AG04449 (cell line): ENCODE results near the gene DPP3.

ENCODE experiments used
- CTCF ChIA-PET: fragments of 350-600 bp; formaldehyde crosslinking; extraction: SDS; loops from one replicate; lab custom pipeline; 2021; ENCODE audit warnings: antibody characterized with exemption; lab: Yijun Ruan, JAX
- POLR2A ChIA-PET: fragments of 400-600, 350-600 bp; formaldehyde crosslinking; extraction: SDS; loops from one replicate; lab custom pipeline; 2020; ENCODE audit warnings: antibody characterized with exemption, inconsistent platforms; lab: Yijun Ruan, JAX
- DNase-seq: peaks from one replicate; pipeline ENCODE4 v3.0.0-alpha.2; 2010; ENCODE audit warnings: low read depth, low spot score
- H3K4me3 ChIP-seq: 2 replicates; pipeline ENCODE4 v1.5.1; 2011; ENCODE audit warnings: low read depth, mild to moderate bottlenecking, control low read depth, low read length
- TF ChIP-seq, protein P1 (sequence below): IDR thresholded peaks from one replicate; pipeline ENCODE4 v1.5.1; 2011; ENCODE audit warnings: mild to moderate bottlenecking, moderate library complexity, low read length, control low read depth, inconsistent platforms; ENCODE audit not compliant: insufficient read depth; ENCODE audit errors: missing control alignments

DPP3 gene

GRCh38 chr11:66473608-66474515 lies 6.4 kb upstream of the DPP3 start:
- H3K4me3 ChIP-seq = no peak overlapping the region
- ChIA-PET CTCF (no interaction called here), POLR2A (interaction anchor here (0.6 kb wide), 1 partner anchor 473 kb away, joined by 4 read pairs; no protein-coding TSS in a partner anchor)
- TF ChIP-seq, protein P1, sequence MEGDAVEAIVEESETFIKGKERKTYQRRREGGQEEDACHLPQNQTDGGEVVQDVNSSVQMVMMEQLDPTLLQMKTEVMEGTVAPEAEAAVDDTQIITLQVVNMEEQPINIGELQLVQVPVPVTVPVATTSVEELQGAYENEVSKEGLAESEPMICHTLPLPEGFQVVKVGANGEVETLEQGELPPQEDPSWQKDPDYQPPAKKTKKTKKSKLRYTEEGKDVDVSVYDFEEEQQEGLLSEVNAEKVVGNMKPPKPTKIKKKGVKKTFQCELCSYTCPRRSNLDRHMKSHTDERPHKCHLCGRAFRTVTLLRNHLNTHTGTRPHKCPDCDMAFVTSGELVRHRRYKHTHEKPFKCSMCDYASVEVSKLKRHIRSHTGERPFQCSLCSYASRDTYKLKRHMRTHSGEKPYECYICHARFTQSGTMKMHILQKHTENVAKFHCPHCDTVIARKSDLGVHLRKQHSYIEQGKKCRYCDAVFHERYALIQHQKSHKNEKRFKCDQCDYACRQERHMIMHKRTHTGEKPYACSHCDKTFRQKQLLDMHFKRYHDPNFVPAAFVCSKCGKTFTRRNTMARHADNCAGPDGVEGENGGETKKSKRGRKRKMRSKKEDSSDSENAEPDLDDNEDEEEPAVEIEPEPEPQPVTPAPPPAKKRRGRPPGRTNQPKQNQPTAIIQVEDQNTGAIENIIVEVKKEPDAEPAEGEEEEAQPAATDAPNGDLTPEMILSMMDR = no peak
- DNase-seq = no peak

- ChIA-PET CTCF (interaction anchor here (0.9 to 5.8 kb wide), 3 partner anchors 6 to 67 kb away, joined by 3 to 66 read pairs (median 3); partner anchors contain the start of gene PELI3), POLR2A (no interaction called here)
- no peak overlapping the region for H3K4me3 ChIP-seq
- no peak for DNase-seq
- TF ChIP-seq, protein P1 = no peak
Observed at GRCh38 chr11:66475349-66476172, 4.7 kb upstream of the DPP3 start.

DNA sequence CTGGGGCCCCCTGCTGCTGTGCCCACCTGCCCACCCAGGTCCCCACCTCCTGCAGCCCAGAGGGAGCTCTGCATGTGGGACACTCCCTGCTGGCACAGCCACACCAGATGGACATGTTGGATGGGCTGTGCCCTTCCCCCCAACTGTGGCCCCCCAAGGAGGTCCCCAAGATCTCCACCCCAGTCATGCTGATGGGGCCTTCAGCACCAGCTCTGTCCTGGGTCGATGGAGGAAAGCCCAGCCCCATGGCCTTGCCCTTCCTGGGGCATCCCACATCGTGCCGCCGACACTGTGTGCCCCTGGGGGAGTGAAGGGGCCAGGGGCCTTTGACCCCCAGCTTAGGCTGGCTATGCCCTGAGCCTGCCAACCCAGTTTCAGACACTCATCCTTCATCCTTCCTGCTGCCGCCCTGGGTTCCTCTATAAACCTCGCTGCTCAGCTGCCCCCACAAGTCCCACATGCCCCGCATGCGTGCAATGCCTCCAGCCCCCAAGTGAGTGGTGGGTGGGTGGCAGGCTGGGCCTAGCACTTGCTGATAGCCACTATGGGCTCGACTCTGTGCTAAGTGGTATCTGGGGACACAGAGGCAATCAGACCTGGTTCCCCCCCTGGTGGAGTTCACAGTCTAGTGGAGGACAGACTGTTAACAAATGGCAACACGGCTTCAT lies 3.9 kb upstream of the DPP3 start:
- ChIA-PET CTCF (interaction anchor here (0.9 to 5.8 kb wide), 3 partner anchors 7 to 68 kb away, joined by 3 to 66 read pairs (median 3); partner anchors contain the start of gene PELI3), POLR2A (no interaction called here)
- DNase-seq = no peak
- TF ChIP-seq, protein P1 = no peak
- H3K4me3 ChIP-seq = no peak overlapping the region

DNA sequence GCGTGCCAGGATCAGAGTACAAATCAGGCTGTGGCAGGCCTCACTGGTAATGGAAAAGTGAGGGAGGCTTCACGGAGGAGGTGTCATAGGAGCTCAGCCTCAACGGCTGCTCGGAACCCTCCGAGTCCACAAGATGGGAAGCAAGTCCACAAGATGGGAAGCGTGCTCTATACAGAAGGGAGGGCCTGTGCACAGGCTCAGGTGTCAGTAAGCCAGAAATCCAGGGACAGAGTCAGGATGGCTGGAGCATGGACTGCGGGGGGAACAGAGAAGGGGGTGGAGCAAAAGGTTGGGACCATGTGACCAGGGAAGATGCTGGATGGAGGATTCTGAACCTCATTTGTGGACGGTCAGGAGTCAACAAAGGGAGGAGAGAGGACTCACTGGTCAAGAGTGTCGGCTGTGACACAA lies 3.4 kb upstream of the DPP3 start:
- no peak for DNase-seq
- TF ChIP-seq, protein P1 = no peak
- ChIA-PET POLR2A (no interaction called here), CTCF (interaction anchor here (0.9 to 5.8 kb wide), 3 partner anchors 8 to 69 kb away, joined by 3 to 66 read pairs (median 3); partner anchors contain the start of gene PELI3)
- H3K4me3 ChIP-seq = no peak overlapping the region

DNA sequence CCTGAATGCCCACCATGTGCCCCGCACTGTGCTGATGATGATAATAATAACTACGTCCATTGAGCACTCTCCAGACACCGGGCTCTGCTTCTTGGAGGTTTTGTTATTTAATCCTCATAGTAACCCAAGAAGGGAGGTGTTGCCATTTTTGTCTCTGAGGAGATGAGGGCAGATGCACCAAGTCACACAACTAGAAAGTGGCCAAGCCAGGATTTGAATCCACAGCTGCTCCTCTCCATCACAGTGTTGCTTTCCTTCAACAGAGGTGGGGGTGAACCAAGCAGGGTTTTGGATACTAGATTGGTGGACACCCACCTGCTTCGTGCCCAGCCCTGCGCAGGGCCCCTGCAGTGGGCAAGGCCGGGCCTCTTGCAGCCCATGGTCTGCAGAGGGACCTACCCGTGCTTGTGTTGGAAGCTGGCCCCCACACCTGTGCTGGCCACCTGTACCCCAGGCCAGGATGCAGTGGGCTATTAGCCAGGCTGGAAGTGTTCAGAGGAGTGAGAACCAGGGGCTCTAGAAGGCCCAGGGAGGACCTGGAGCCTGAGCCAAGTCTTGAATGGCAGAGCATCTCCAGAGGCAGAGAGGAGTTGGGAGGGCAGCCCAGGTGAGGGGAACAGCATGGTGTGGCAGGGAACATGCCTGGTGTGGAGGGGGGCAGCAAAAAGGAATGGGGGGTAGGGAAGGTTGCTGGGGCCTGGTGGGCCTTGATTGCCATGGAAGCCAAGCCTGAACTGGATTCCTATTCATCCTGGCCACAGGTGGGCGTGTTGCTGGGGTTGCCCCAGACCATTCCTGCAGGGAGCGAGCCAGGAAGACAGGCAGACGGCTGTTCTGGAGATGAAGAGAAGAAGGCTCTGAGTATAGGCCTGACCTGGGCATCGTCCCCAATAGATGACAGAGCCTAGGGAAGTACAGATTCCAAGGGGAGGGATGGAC lies 2.7 kb upstream of the DPP3 start:
- TF ChIP-seq, protein P1 = no peak
- no peak overlapping the region for H3K4me3 ChIP-seq
- CTCF ChIA-PET = interaction anchor here (1.2 to 5.8 kb wide), 3 partner anchors 8 to 38 kb away, joined by 3 to 66 read pairs (median 3); partner anchors contain the start of gene PELI3
- DNase-seq = no peak
- POLR2A ChIA-PET = no interaction called here
